Aorta (tissue), 5 donors: Measurements from ENCODE around the gene DMRTB1. TPM values are rescaled to one million over a fixed set of nuclear protein-coding genes. Genes with fewer than 3 reads are reported as not detected.

Experiments used
- ATAC-seq: fragments of 200-7000 bp; cut with Tn5 transposase; one replicate; pipeline ENCODE4 v1.9.1; 2022; ENCODE audit warnings: moderate library complexity; ENCODE audit not compliant: low FRiP score
- DNase-seq, 2 donors: peaks; one replicate each; pipeline ENCODE4 v3.0.0-alpha.2; 2020
- H3K27ac ChIP-seq, 2 donors: one replicate each; pipeline ENCODE4 v1.5.1; 2013; ENCODE audit warnings: low read length in 2 of 2, mild to moderate bottlenecking in 2 of 2, moderate library complexity in 2 of 2, control low read depth in 1 of 2, inconsistent platforms in 1 of 2, low read depth in 1 of 2
- H3K27me3 ChIP-seq, 2 donors: one replicate each; pipeline ENCODE4 v1.6.1; 2013; ENCODE audit warnings: control low read depth in 1 of 2, low read length in 1 of 2, mild to moderate bottlenecking in 1 of 2, moderate library complexity in 1 of 2; ENCODE audit not compliant: insufficient read depth in 2 of 2, control insufficient read depth in 1 of 2
- H3K36me3 ChIP-seq, 2 donors: one replicate each; pipeline ENCODE4 v1.6.1; 2013; ENCODE audit warnings: control low read depth in 1 of 2, low read length in 1 of 2, mild to moderate bottlenecking in 1 of 2; ENCODE audit not compliant: insufficient read depth in 2 of 2, control insufficient read depth in 1 of 2
- H3K4me1 ChIP-seq, 2 donors: one replicate each; pipeline ENCODE4 v1.6.1; 2013; ENCODE audit warnings: low read length in 2 of 2, control low read depth in 1 of 2, mild to moderate bottlenecking in 1 of 2, moderate library complexity in 1 of 2; ENCODE audit not compliant: insufficient read depth in 2 of 2, control insufficient read depth in 1 of 2
- H3K4me3 ChIP-seq, 2 donors: one replicate each; pipeline ENCODE4 v1.5.1; 2013; ENCODE audit warnings: low read length in 2 of 2, control low read depth in 1 of 2, mild to moderate bottlenecking in 1 of 2
- H3K9me3 ChIP-seq: one replicate; pipeline ENCODE4 v1.6.1; 2013; ENCODE audit warnings: mild to moderate bottlenecking, low read length; ENCODE audit not compliant: control insufficient read depth
- WGBS, 2 donors: extraction: QIAGEN DNeasy Blood & Tissue Kit; methylation state at CpG; one replicate each; pipeline ENCODE4 v1.1.7; 2013; 5-methylcytosine and 5-hydroxymethylcytosine counted together
- intact Hi-C, 2 donors: fragments of 100-400 bp; cut with DNase I; formaldehyde crosslinking; loops; one replicate each; pipeline versions ENCODE4 v1.14.2 to v1.15.0; 2022
- polyA plus RNA-seq, 2 donors: library from polyadenylated mRNA; stranded (reverse); fragments of 200-250 nt; gene quantifications; one replicate each; pipeline ENCODE4 v1.2.3, GENCODE V29; 2013
- total RNA-seq, 2 donors: library from RNA; stranded (reverse); fragmentation: NEBNext Ultra II Directional; extraction: Animal tissue kit (Norgen Biotek cat#: 25700); gene quantifications; one replicate each; pipeline ENCODE4 v1.2.1, GENCODE V29; 2021
- donor health status: healthy with polysubstance abuse.
- donor health status: Bipolar disorder and iron deficiency.
- donor health status: DM: no; HTN: no; CAD: no.
- donor health status: DM: no; HTN: no; CAD: no.
- donor health status: DM: yes; HTN: yes; CAD: no.

DMRTB1 gene
- total and polyA plus RNA-seq, 4 donors = not detected

DNA sequence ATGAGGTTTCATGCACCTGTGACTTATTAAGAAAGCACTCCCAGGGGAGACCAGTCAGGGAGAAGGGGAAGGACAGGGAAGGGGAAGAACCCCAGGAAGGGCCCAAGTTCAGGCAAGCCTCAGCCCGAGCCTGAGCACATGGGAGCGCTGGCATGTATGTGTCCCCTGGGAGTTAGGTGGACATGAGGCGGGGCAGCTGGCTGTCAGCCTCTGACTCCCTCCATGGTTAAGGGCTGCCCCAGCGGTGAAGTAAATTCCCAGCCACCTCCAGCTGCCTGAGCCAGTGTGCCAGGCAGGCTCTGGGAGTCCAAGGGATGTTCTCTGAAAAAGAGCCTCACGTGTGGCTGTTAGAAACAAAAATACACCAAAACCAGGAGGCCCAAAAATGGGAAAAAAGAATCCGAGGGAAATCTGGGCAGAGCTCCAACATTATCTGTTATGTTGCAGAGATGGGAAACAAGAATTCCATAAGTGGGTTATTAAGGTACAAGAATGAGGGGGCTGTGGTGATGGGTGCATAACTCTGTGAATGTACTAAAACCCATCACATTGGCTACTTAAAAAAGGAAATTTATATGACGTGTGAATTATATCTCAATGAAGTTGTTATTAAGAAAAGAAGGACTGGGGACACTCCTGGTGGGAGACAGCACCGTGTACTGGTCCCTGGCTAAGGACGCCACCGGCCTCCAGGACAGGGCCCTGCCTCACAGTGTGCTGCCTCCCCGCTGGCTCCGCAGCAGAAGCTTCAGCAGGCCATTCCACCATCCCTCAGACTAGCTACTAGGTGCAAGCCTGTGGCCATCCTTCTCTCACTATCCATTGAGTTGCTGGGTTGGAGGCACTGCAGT is 18.7 kb downstream of the DMRTB1 start:
- Histone ChIP-seq H3K27me3 (no peaks in the 10 kb centered on the region), H3K36me3 (no peaks in the 10 kb centered on the region), H3K4me3 (no peak overlapping the region), H3K27ac (no peak overlapping the region), H3K9me3 (no peaks in the 10 kb centered on the region), H3K4me1 (no peaks in the 10 kb centered on the region)
- DNase-seq = no peak
- intact Hi-C loops = no loop called here
- 66 to 67% methylated on average over 12 of the region's 12 CpGs for WGBS, 2 donors
- no peak for ATAC-seq

DNA sequence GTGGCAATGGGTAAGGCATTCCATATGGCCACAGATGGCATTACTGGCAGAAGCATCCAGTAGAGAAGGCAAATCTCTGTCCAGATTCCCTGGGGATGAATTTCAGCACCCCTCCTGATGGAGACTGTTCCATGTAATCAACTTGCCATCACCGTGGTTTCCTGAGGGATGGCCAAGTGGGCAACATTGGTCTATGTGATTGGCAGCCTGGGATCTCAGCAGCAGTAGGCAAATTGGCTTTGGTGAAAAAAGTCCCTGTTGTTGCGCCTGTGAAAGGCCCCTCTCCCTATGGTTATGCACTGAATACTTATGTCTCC is 19.3 kb downstream of the DMRTB1 start:
- WGBS, 2 donors = 92 to 93% methylated on average over 2 of the region's 2 CpGs
- intact Hi-C loops = no loop called here
- no peak overlapping the region for H3K27ac ChIP-seq
- no peak overlapping the region for H3K4me3 ChIP-seq
- H3K9me3 ChIP-seq = no peaks in the 10 kb centered on the region
- no peaks in the 10 kb centered on the region for H3K27me3 ChIP-seq
- no peaks in the 10 kb centered on the region for H3K4me1 ChIP-seq
- ATAC-seq (no peak), DNase-seq (no peak)
- H3K36me3 ChIP-seq = no peaks in the 10 kb centered on the region

DNA sequence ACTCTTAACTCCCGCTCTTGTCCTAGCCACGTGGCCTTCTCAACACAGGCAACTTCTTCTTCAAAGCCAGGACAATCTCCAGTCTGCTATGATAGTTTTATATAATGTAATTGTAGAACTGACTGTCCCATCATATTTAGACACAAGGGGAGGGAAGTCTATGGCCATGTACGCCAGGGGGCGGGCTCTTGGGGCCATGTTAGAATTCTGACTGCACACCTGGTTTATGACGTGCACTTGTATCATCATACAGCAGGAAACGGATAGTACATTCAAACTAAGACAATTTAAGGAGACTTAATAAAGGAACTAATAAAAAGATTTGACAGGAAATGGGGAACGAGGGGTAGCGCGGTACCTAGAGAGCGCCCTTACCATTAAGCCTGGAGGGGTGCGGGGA is 21.5 kb downstream of the DMRTB1 start:
- Histone ChIP-seq H3K27ac (no peak overlapping the region), H3K27me3 (no peaks in the 10 kb centered on the region), H3K4me1 (no peaks in the 10 kb centered on the region), H3K4me3 (no peak overlapping the region), H3K36me3 (no peaks in the 10 kb centered on the region), H3K9me3 (no peaks in the 10 kb centered on the region)
- ATAC-seq (no peak), DNase-seq (peak in 1 of 2 donors; percentile 9)
- intact Hi-C loops = no loop called here
- 95 to 96% methylated on average over 11 of the region's 11 CpGs for WGBS, 2 donors

DNA sequence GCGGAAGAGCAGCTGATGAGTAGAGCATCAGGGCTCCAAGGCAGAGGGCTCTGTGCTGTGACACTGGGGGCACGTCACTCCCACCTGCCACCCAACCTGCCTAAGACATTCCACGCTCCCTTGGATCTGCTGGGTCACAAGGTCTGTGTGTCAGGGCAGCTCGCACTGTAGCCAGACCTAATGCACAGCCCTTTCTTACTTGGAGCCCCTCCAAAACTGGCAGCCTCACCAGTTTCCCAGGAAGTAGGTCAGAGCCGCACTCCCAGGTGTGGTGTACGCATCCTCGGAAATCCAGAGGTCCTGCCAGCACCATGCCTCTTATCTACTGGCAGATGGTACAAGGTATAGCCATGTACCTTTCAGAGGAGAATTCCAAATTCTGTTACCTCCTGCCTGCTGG is 22.3 kb downstream of the DMRTB1 start:
- Histone ChIP-seq H3K27ac (no peak overlapping the region), H3K27me3 (no peaks in the 10 kb centered on the region), H3K9me3 (no peaks in the 10 kb centered on the region), H3K4me3 (no peak overlapping the region), H3K4me1 (no peaks in the 10 kb centered on the region), H3K36me3 (no peaks in the 10 kb centered on the region)
- no peak for ATAC-seq
- WGBS, 2 donors = 93 to 94% methylated on average over 7 of the region's 7 CpGs
- intact Hi-C loops = no loop called here
- DNase-seq = peak in 1 of 2 donors; percentile 14

DNA sequence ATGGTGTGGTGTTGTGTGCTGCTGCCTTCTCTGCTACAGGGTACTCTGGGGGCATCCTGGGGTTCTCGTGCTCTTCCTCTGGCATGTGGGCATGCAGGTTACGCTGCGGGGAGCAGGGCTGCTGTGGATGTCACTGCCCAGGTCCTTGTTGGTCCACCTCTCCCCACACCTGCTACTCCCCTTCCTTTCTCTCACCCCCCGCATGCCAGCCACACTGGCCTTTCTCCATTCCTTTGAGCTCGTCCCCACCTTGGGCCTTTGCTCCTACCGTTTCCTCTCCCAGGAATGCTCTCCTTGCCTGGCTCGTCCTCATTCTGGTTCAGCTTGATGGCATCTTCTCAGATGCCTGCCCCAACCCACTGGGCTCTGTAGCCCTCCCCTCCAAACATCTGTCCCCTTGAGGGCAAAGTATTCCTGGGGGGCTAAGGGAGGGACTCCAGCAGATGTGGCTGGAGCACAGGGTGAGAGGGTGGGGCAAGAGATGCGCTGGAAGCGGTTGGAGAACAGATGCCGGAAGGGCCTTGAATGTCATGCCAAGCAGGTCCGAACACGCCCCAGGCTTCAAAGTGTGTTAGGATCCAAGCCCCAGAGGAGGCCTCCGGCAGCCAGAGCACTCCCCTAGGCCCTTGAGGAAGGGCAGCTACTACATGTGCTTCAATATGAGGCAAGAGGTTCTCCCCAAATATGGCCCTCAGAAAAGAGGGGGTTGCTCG is 23.4 kb downstream of the DMRTB1 start:
- Histone ChIP-seq H3K36me3 (no peaks in the 10 kb centered on the region), H3K4me3 (no peak overlapping the region), H3K4me1 (no peaks in the 10 kb centered on the region), H3K27me3 (no peaks in the 10 kb centered on the region), H3K9me3 (no peaks in the 10 kb centered on the region), H3K27ac (no peak overlapping the region)
- intact Hi-C loops = no loop called here
- WGBS, 2 donors = 91 to 92% methylated on average over 14 of the region's 14 CpGs
- ATAC-seq (no peak), DNase-seq (peak; percentile 22 to 67)

DNA sequence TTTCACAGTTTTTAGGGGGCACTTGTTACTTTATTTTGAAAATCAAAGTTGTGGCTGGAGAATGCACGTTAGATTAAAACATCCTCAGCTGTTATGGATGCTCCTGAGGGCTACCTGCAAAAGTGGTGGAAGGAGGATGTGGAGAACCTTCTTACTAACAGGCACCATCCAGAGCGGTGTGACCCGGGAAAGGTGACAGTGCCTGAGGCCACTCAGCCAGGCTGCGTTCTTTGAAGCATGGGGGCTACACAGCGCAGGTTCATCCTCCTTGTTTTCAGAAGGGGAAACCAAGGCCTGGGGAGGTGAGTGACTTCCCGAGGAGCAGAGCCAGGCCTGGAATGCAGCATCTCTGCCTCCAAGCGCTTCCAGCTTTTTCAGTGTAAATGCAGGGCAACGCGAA is 24.0 kb downstream of the DMRTB1 start:
- H3K4me1 ChIP-seq = no peaks in the 10 kb centered on the region
- DNase-seq = peak; percentile 12 to 53
- no peaks in the 10 kb centered on the region for H3K27me3 ChIP-seq
- no peak for ATAC-seq
- intact Hi-C loops = no loop called here
- no peak overlapping the region for H3K4me3 ChIP-seq
- no peaks in the 10 kb centered on the region for H3K36me3 ChIP-seq
- H3K27ac ChIP-seq = no peak overlapping the region
- 89 to 93% methylated on average over 9 of the region's 9 CpGs for WGBS, 2 donors
- H3K9me3 ChIP-seq = no peaks in the 10 kb centered on the region

DNA sequence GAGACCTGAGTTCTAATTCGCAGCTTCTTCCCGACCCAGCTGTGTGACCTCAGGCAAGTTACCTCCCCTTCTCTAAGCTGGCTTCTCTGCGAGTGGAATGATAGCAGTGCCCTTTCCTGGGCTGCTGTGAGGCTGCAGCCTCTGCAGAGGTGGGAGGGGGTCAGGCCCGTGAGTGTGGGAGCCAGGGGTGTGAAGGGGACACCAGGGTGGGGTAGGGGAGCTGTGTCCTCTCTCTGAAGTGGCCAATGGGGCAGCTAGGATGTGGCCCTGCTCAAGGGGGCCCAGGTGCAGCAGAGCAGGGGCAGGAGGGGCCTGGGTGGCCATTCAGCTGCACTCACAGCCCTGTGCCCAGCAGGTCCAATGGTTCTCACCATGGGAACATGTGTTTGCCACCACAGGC is 24.5 kb downstream of the DMRTB1 start:
- H3K36me3 ChIP-seq = no peaks in the 10 kb centered on the region
- H3K9me3 ChIP-seq = no peaks in the 10 kb centered on the region
- intact Hi-C loops = no loop called here
- no peaks in the 10 kb centered on the region for H3K27me3 ChIP-seq
- ATAC-seq (no peak), DNase-seq (peak; percentile 34 to 44)
- H3K4me3 ChIP-seq = no peak overlapping the region
- no peak overlapping the region for H3K27ac ChIP-seq
- H3K4me1 ChIP-seq = no peaks in the 10 kb centered on the region
- 89 to 95% methylated on average over 4 of the region's 4 CpGs for WGBS, 2 donors

DNA sequence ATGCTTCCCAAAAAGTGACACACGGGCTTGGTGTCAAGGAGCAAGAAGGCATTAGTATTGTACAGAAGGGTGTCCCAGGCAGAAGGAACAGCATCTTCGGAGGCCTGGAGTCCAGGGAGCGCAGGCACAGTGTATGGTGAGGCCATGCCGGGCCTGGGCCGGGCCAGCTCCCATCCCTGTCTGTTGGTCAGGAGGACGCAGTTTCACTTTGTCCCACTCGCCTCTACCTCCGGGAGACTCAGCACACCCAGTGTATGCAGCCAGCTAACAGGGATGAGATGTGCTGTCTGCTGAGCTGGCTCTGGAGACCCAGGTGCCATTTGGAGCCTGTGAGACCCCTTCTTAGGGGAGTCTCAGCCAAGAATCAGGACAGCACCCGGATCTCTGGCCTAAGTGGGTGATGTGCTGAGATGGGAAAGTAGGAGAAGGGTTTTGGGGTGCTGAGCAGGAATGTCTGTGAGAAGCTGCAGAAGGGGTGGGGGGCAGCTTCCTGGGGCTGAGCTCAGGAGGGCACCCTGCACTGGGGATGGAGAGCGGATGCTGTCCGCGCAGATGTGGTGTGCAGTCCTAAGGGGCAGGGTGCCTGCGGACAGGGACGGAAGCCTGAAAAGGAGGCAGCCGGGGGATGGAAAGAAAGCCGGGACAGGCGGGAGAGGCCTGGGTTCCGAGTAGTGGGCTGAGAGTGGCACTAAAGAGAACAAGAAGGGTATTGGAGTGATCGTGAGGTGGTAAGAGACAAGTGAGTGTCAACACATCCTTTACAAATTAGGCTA is 25.7 kb downstream of the DMRTB1 start:
- WGBS, 2 donors = 81 to 85% methylated on average over 19 of the region's 19 CpGs

More for the DNA sequence above, 25.7 kb downstream of the DMRTB1 start:
- Histone ChIP-seq H3K4me3 (no peak overlapping the region), H3K27ac (no peak overlapping the region), H3K36me3 (no peaks in the 10 kb centered on the region), H3K27me3 (no peaks in the 10 kb centered on the region), H3K4me1 (no peaks in the 10 kb centered on the region), H3K9me3 (peaks cover 1% of the 10 kb centered on the region)
- intact Hi-C loops = loop anchor here (1.0 to 5.0 kb wide), 2 partner anchors 107 to 269 kb away; no protein-coding TSS in a partner anchor
- ATAC-seq (no peak), DNase-seq (peak; percentile 32 to 68)
